ENCODE results near the gene CPVL.

Gene CPVL

DNA sequence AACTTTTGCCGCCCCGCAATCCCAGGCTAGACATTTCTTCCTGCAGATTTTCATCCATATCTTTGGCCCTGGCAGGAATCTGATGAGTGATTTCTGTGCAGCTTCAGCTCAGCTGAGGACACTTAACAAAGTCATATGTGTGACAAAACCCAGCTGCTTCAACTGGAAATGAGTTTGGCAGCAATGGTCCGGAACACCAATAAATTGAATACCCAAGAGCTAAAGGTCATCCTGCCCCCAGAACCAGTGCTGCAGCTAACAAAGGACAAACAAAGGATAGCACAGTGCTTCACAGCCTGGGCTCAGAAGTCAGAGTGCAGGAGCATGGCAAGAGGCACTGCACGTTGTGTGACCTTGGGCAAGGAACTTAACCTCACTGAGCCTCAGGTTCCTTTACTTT lies 148.2 kb downstream of the CPVL start:
- no peak for DNase-seq

DNA sequence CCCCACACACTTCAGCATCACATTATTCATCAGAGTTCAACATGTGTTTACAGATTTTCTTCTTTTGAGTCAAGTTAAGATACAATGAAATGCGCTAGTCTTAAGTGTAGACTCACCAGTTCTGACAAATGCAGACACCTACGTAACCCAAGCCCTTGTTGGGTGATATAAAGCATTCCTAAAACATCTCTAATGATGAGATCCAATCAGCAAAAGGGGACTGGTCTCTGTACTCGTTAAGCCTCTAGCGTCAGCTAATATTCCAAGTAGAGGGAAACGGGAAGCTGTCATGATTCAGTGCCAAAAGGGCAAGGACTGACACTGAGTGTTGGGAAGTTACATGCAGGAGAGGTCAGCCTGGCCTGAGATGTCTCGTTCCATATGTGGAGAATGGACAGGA lies 149.5 kb downstream of the CPVL start:
- no peak for DNase-seq

DNA sequence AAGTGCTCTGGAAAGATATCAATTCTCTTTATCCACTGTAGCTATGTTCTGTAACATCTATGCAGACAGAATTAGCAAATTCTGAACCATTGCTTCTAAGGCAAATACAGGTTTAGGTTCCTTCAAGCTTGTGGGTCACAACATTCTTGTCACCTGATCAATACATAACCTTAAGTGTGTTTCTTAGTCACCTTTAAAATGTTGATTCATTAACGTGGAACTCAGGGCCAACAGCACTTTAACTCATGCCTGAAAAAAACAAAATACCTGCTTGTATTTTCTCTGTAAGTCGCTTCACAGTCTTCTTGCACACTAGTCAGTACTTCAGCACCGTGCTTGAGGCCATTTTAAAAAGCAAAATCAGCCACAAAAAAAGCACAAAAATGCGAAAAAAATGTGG lies 153.0 kb downstream of the CPVL start:
- DNase-seq = no peak

DNA sequence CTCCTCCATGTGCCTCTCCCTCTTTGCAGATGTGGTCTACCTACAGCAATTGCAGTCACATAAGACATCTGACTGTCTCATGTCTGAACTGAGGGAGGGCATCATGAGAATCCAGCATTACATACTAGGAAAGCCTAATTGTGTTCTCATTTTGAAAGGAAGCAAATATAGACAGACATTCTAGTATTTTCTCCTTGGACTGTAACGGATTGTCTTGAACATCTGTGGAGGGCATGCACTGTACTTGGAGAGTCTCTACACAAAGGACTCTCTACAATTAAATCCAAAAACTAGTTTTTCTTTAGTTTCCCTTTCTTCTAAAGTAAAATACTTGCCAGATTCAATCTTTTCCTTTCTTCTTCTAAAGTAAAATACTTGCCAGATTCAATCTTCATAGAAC lies 153.5 kb downstream of the CPVL start:
- no peak for DNase-seq

DNA sequence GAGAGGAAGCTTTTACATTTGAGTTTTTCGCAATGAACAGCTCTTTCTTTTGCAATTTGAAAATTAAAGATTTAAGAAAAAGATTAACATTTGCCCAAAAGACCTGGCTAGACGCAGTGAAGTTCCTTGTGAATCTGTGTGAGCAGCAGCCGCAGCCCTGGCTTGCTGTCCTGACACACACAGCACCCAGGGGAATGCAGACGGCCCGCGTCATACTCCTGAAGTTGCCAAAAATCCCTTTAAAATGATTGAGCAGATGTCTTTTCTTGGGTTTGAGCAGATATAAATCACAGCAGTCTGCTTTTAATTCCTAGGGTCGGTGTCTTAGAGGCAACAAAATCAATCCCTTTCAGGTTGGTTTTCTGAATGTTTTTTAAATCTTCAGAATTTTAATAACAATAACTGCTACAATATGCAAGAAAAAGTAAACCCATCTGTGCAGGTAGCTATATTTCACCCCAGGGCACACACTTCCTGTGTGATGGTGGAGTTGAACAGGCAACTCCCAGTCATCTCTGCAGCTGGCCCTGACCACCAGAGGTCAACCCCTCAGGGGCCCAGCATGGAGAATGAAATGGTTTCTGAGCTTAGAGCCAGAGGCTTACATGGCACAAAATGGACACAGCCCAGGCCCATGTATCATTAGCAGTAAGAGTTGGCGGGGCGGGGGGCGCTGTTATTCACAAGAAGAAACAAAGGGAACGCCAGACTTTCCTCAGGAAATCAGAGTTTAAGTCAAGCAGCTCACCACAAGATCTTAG lies 156.0 kb downstream of the CPVL start:
- DNase-seq = no peak

DNA sequence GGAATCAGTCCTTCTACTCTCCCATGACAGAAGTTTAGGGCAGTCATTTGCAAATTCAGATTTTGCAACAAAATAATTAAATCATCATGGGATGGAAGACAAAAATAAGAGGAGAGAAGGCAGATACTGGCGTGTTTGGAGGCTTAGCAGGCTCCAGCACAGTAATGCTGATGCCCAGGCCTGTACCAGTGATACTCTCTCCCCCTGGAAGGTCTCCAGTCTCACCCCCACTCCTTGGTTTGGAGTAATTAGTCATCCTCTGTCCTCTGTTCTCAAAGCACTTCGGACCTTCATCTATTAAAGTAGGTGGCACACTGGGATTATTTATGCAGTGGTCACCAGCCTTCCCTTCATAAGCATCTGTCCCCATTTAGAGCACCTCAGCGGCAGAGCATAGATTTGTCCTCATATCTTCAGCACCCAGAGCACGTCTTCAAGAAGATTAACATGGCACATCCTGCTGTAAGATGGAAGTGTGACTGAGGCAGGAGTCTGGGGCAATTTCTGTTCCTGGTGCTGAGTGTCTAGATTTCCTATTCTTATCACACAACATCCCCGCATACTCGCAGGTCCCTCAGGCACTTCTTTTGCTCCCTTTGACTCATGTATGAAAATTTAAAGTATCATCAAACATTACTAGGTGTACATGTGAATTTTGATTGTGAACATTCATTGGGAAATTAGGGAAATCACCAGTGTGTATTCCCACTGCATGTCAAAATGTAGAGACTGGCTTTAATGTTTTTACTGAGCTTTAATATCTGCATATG lies 156.9 kb downstream of the CPVL start:
- DNase-seq = no peak

DNA sequence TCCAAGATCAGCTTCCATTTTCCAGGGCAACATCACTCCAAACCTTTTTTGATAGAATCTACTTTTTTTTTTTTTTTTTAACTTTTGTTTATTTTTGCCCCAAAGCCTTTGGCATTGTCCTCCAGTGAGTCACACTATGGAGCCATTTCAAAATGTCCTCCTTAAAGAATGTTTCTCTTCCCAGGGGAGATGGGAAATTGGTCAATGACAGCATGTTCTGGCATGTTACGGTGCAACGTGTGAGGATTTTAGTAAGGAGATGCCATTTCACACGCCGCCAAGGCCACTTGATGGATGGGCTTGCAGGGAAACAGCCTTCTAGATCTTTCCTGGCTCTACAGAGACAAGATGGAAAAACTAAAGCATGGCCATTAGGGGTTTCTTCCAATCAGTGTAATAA lies 157.5 kb downstream of the CPVL start:
- DNase-seq = no peak

DNA sequence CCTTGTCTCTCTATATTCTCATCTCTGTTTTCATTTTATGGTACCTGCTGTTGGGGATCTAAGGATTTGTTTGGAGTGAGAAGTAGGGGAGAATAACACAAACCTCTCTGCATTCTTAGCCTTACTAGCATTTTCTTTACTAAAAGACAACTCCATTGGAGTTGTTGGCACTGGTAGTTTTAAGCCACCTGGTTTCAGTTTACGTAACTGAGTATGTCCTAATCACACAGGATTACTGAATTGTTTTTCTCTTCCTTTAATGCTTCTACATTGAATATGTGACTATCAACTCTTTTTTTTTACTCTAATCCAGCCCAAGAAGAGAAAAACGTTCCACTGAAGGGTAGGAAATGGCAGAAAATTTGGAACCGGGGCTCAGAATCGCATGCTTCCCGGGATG lies 158.2 kb downstream of the CPVL start:
- no peak for DNase-seq

DNA sequence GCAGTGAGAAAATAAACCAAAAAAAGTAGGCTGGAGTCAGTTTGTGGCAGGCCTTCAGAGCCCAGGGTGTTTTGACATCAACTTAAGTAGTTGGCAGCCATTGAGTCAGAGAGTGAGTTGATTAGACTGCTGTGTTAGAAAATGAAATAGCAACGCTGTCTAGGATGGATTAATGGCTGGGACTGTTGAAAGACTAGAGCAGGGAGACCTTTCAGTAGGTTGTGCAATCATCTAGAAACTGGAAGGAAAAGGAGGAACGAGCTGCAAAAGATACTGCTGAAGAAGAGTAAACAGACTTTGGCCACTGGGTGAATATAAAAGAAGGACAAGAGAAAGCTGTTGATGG lies 159.6 kb downstream of the CPVL start:
- DNase-seq = no peak

DNA sequence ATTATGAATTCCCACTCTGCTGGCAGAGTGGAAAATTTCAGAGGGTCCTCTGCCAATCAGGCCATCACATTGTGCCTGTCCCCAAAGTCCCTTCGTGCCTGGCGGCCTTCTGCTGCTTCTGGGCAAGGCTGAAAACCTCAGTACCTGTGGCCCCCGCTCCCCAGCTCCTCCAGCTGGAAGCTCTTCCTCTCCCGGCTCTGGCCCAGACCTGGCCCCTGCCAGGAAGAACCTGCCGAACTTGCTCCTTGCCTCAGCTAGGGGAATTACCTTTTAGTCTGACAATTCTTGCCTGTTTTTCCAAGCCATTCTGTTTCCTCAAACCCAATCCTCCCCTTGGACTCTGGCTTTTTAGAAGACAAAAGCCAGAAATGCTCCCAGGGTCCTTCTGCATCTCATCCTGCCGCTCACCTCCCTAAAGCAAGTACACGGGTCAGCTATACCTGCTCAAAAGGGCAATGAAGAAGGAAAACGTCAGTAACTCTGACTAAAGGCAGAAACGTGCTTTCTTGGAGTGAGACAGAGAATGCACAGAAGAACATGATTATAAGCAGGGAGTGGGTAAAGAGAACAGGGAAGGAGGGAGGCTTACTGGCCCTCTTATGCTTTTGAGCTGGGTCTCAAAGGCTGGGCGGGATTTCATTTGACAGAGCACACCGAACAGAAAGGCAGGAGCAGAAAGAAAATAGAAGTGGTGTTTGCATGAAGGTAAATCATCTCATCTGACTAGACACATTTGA lies 160.1 kb downstream of the CPVL start:
- DNase-seq = no peak

DNA sequence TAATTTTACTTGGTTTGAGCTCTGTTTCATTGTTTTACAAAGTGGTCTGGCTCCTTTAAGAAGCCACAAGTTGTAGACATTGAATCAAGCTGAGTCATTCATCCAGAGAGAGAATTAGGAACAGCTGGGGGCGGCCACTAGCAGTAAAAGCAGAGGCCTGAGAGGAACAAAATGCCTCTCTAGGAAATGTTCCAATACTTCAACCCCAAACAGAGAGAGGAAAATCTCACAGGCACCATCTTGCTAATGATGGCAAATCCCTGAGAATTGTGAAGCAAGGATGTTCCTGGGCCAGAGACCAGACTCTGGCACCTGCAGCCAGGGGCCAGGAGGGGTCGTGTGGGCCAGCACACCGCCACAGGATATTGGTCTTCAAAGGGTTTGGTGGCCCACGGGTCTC lies 161.7 kb downstream of the CPVL start:
- DNase-seq = peak; percentile 10

DNA sequence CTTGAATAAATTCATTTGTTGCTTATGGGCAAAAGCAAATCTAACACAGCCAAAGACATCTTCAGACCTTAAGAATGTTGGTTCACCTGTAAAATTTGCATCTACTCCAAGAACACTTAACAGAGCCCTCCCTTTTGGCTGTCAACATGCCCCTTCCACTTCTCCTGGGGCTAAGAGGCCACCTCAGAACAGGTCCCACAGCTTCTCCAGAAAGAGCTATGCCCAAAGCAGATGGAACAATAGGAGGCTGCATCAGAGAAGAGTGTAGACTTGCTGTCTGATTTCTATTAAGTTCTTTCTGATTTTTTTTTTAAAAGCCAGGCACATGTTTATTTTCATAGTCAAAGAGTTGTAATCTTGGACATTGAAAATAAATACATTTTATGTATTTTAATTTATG lies 162.1 kb downstream of the CPVL start:
- no peak for DNase-seq

DNA sequence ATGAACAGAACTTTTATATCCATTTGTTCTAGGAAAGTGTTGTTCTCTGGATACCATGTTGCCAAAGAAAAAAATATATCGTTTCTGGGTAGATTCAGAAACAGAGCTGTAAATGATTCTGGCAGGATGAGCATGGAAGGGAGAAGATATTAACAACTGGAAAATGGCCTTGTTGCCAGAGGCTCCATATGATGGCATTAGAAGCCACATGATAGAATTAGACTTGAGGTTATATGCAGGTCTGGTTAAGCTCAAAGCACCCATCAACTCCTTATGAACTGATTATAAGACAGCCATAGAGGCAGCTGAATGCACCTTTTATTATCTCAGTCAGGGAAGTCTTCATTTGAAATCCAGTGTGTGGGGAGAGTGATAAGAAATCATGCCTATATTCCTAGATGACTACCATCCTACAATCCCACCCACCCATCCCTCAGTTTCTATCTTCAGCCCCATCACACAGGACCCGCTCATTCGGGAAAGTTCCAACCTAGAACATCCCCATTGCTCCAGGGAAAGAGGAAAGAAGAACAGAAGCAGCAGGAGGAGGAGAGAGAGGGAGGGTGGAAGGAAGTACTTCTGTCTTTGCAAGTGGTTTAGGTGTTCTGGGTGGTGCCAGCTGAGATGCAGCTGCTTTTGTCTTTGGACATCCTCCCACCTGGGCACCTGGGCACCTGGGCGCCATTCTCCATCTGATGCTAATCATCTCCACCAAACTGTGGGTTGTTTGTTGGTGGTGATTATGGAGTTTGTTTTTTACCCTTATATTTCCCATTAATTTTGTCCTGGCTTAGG lies 162.7 kb downstream of the CPVL start:
- DNase-seq = no peak

DNA sequence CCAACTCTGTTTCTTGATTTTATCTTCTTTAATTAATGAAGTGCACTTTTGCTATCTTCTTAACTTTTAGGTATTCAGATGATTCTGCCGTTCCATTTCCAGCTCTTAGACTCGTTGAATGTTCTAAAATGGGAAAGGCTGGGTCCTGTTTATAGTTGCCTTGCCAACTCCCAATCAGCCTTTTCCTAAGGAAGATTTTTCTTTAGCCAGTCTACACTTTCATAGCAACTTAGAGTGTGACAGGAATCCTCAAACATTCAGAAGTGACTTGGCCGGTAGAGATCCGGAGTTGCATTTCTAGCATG lies 165.2 kb downstream of the CPVL start:
- DNase-seq = no peak

DNA sequence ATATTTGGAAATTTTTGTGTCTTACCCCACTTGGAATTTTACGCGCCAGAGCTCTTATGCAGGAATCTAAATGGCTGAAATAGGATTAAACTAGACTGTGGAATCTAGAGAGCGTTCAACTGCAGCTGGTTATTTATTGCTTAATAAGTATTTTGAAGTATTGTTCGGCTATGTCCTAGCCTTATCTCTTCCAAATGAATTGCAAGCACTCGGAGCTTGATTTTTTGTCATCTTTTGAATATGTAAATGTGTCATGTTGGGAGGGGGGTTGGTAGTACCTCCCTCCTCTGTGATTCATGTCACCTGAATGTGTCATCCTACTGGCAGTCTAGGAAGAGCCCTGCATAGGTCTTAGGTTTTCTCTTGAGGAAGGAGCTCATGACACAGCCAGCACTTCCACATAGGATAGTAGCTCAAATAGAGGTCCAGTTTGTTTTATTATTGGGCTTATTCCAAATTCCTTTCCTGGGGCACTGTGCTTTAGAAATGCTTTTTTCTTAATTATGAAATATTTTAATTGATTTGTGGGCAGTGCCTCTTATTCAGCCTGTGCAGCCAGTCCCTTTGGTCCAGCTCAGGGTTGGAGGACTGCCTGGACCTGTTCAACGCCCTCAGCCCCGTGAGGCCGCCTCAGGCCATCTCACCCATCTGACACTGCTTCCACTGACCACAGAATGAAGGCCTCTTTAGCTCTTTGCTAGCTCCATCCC lies 165.7 kb downstream of the CPVL start:
- no peak for DNase-seq

DNA sequence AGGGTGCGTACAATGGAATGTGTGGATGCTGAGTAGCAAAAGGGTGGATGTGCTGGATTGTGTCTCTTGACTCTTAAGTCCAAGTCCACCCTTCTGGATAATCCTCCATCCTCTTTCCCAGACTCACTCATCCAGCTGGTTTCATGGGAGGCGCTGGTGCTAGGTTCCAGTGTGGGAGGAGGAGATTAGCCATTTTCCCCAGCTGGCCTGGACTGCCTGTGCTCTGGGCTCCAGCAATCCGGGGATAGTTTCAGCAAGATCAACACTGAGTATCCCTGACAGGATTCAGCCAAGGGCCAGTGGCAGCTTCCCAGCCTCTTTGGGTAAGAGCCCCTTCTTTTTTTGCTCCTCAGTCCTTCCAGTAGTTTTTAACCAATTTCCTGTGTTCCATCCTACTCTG lies 166.6 kb downstream of the CPVL start:
- DNase-seq = no peak

DNA sequence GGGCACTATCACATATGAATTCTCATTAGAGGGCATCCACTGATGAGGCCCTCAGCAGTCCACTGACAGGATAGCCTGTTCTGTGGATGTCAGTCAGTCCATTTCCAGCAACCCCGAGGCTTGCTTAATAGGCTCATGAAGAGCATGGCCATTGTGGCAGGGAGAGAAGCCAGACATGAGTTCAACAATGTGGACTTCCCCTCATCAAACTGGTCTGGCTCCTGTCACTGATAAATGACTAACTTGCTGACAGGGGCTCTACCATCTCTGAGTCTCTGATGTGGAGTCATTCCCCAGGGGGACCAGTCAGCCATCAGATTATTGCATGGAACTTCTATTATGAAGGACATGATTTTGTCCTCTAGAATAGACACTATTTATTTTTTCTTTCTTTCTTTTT lies 168.5 kb downstream of the CPVL start:
- DNase-seq = no peak

DNA sequence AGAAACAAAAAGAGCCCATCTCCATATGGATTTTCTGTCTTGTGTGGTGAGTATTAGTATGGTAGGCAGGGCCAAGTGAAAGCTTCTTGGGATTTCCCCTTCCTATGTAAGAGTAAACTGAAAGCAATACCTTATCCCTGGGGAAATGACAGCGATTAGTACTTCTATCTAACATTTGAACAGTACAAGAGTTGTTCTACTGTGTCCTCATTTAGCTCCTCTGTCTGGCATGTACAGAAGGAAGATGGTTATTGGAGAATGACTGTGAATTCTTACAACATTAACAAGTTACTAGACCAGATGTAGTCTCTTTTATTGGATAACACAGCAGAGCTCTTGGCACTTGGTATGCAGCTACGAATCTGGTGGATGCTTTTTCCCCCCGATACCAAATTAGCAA lies 170.3 kb downstream of the CPVL start:
- DNase-seq = no peak

DNA sequence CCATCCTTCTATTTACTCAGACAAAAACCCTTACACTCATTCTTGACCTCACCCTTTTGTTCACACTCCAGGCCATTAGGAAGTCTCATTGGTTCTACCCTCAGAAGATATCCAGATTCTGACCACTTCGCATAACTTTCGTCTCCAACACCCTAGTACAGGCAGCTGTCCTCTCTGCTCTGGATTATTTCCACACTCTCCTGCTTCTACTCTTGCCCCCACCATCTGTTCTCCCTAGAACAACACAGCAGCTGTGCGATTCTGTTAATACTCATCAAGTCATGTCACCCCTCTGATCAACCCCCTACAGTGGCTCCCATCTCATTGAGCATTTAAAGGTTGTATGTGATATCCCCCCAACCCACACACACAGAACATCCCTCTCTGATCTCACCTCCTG lies 172.7 kb downstream of the CPVL start:
- DNase-seq = no peak

DNA sequence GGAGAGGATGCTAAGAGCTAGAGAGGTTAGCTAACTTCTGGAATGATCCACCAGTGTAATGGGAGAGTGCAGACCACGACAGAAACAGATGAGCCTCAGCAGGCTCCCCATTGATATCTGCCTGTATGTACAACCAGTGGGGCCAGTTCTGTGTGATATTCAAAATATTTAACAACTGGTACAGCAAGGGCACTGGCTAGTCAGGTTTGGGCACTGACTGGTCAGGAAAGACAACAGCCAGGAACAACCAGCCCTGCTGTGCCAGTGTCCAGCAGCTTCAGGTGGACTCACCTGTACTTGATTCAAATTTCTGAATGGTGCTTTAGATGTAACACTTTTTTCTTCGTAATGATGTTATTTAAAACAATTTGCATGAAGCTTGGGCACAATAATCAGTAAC lies 182.3 kb downstream of the CPVL start:
- DNase-seq = no peak

DNA sequence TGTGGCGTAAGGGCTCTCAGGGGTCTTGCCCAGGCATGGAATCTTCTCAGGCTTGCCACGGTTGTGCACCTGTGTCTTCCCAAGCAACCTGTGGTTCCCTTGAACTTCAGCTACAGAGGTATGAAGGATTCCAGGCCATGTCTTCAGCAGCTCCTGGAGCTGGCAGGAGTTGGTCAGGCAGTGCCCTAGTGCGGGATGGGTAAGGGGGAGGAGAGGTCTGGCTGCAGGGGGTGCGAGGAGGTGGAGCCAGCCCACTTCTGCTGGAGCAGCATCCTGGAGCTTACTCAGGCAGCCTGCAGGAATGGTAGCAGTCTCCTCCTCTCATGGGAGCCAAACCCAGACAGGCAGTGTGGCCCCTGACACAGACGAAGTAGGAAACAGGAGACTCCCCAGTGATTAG lies 184.4 kb downstream of the CPVL start:
- DNase-seq = no peak

DNA sequence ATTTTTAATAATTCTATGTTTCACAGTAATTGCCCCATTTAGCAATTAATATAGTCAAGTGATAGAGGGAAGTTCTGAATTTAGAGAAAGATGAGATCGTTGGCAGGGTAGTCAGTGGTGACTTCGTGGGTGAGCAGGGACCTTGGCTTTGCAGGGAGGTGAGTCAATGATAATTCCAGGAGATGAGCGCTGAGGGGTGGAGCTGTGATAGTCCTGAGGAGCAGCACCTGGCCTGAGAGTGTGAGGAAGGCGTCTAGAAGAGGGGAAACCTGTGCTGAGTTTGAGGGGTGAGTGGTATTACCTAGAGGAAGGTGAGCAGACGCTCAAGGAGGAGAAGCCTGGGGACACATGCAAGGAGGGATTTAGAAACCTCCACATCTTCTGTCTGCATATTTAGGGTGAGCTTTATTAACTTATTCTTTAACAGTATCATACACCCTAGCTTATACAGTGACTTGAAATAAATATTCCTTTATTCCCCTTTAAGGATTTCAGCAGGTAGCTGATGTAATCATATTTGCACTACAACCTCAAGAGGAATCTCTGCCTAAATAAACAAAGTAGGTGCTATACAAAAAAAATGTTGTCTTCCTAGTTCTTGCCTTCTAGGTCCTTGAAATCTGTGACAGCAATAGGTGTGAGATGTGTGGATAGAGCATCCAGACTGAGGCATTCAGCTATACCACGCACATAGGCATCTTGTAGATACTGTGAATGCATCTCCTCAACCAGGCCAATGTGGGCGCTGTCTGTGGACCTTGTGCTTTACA lies 186.1 kb downstream of the CPVL start:
- no peak for DNase-seq
